Right renal cortex interstitium (tissue), 3 donors: ENCODE results near the gene ESYT1. TPM values are rescaled to one million over a fixed set of nuclear protein-coding genes. Genes with fewer than 3 reads are reported as not detected.

Experiments
- DNase-seq, 3 donors: peaks; one replicate each; pipeline ENCODE4 v3.0.0-alpha.2; 2013; ENCODE audit warnings: low read depth in 3 of 3, low spot score in 2 of 3
- polyA plus RNA-seq, 3 donors: library from polyadenylated mRNA; unstranded; fragments of 120-200 nt; gene quantifications; one replicate each; pipeline ENCODE4 v1.2.1, GENCODE V29; 2013; ENCODE audit not compliant: insufficient read length in 3 of 3

ESYT1 gene
- polyA plus RNA-seq, 3 donors = 75.1 to 82.9 (median 77.6) TPM

GRCh38 chr12:56172839-56173238 is 44.8 kb downstream of the ESYT1 start:
- DNase-seq = no peak

- DNase-seq = no peak
Observed at GRCh38 chr12:56178347-56178746, 50.3 kb downstream of the ESYT1 start.

GRCh38 chr12:56186957-56187356 is 58.9 kb downstream of the ESYT1 start:
- no peak for DNase-seq

GRCh38 chr12:56188131-56188777 is 60.2 kb downstream of the ESYT1 start:
- DNase-seq = no peak

GRCh38 chr12:56188778-56189098 is 60.7 kb downstream of the ESYT1 start:
- DNase-seq = no peak

GRCh38 chr12:56189099-56189917 is 61.2 kb downstream of the ESYT1 start, which contains the start of gene SMARCC2:
Gene SMARCC2, minus strand, starts transcription at chr12:56189483. Its CDS starts 22 bp downstream, at chr12:56189461.
- DNase-seq = peak in 2 of 3 donors; percentile 72 to 78

GRCh38 chr12:56189918-56190694 is 62.0 kb downstream of the ESYT1 start:
- peak; percentile 86 to 91 (median 89) for DNase-seq

GRCh38 chr12:56190695-56191155 is 62.7 kb downstream of the ESYT1 start:
- no peak for DNase-seq

GRCh38 chr12:56192582-56192981 is 64.5 kb downstream of the ESYT1 start:
- DNase-seq = no peak

- DNase-seq = peak; percentile 73 to 78 (median 77)
Observed at GRCh38 chr12:56193025-56193578, 65.0 kb downstream of the ESYT1 start.

Other genes starting within 250 kb of the ESYT1 start
- 10 to 100 TPM; 35.6 to 37.5 (median 36.3) TPM for gene PYM1, start 200.4 kb upstream of the ESYT1 start, polyA plus RNA-seq
- gene DGKA, start 197.1 kb upstream of the ESYT1 start, polyA plus RNA-seq = 10 to 100 TPM; 17.2 to 17.8 (median 17.7) TPM
- gene PMEL, start 162.2 kb upstream of the ESYT1 start, polyA plus RNA-seq = 1 to 10 TPM; 3.0 to 3.9 (median 3.8) TPM
- 10 to 100 TPM; 56.8 to 58.8 (median 58.6) TPM for gene CDK2, start 161.4 kb upstream of the ESYT1 start, polyA plus RNA-seq
- 100 to 1,000 TPM; 160 to 162 (median 161) TPM for gene RAB5B, start 154.2 kb upstream of the ESYT1 start, polyA plus RNA-seq
- 10 to 100 TPM; 47.0 to 48.1 (median 47.4) TPM for gene SUOX, start 131.0 kb upstream of the ESYT1 start, polyA plus RNA-seq
- gene IKZF4, start 107.2 kb upstream of the ESYT1 start, polyA plus RNA-seq = 10 to 100 TPM; 15.0 to 15.7 (median 15.1) TPM
- gene RPS26, start 86.3 kb upstream of the ESYT1 start, polyA plus RNA-seq = 100 to 1,000 TPM; 127 to 550 (median 327) TPM
- 10 to 100 TPM; 72.3 to 90.7 (median 82.9) TPM for gene ERBB3, start 48.1 kb upstream of the ESYT1 start, polyA plus RNA-seq
- gene PA2G4, start 23.7 kb upstream of the ESYT1 start, polyA plus RNA-seq = 100 to 1,000 TPM; 171 to 177 (median 175) TPM
- gene RPL41, start 11.6 kb upstream of the ESYT1 start, polyA plus RNA-seq = 1,000 to 10,000 TPM; 5,478 to 6,026 (median 6,015) TPM
- 1 to 10 TPM; 5.8 to 6.3 (median 6.1) TPM for gene ZC3H10, start 10.0 kb upstream of the ESYT1 start, polyA plus RNA-seq
- gene MYL6B, start 24.3 kb downstream of the ESYT1 start, polyA plus RNA-seq = 100 to 1,000 TPM; 176 to 177 (median 176) TPM
- 1,000 to 10,000 TPM; 2,228 to 2,441 (median 2,313) TPM for gene MYL6, start 30.1 kb downstream of the ESYT1 start, polyA plus RNA-seq
- 100 to 1,000 TPM; 112 to 131 (median 118) TPM for gene SMARCC2, start 61.2 kb downstream of the ESYT1 start, polyA plus RNA-seq
- 10 to 100 TPM; 44.8 to 48.4 (median 46.7) TPM for gene RNF41, start 93.7 kb downstream of the ESYT1 start, polyA plus RNA-seq
- gene NABP2, start 96.1 kb downstream of the ESYT1 start, polyA plus RNA-seq = 10 to 100 TPM; 26.1 to 31.5 (median 29.5) TPM
- gene SLC39A5, start 101.8 kb downstream of the ESYT1 start, polyA plus RNA-seq = 10 to 100 TPM; 36.0 to 50.3 (median 49.2) TPM
- 10 to 100 TPM; 24.9 to 27.2 (median 25.2) TPM for gene ANKRD52, start 130.1 kb downstream of the ESYT1 start, polyA plus RNA-seq
- 10 to 100 TPM; 16.6 to 19.6 (median 16.8) TPM for gene COQ10A, start 138.7 kb downstream of the ESYT1 start, polyA plus RNA-seq
- gene CS, start 172.1 kb downstream of the ESYT1 start, polyA plus RNA-seq = 100 to 1,000 TPM; 216 to 220 (median 217) TPM
- gene CNPY2, start 187.7 kb downstream of the ESYT1 start, polyA plus RNA-seq = 100 to 1,000 TPM; 155 to 171 (median 163) TPM
- 10 to 100 TPM; 73.1 to 89.8 (median 75.8) TPM for gene PAN2, start 205.7 kb downstream of the ESYT1 start, polyA plus RNA-seq
- gene IL23A, start 210.6 kb downstream of the ESYT1 start, polyA plus RNA-seq = under 1 TPM; 0.58 to 0.82 (median 0.65) TPM
- gene STAT2, start 231.8 kb downstream of the ESYT1 start, polyA plus RNA-seq = 10 to 100 TPM; 78.6 to 87.0 (median 85.2) TPM
- gene APOF, start 234.6 kb downstream of the ESYT1 start, polyA plus RNA-seq = under 1 TPM in 1 of 3 donors, not detected in 2; 0.11 TPM